HG03457 (cell line): ENCODE results near the gene IL4I1.
A peak's percentile ranks its signal among the peaks of the same experiment; 100 is the strongest.
"Not testable (repeated sequence)": the region's sequence is repeated elsewhere in the genome, so short reads cannot be mapped to it uniquely, and the experiment has no call there.

ENCODE experiments used
- ATAC-seq: cut with Tn5 transposase; IDR thresholded peaks from one replicate; pipeline ENCODE4 v1.9.1; 2021; ENCODE audit warnings: moderate number of reproducible peaks; ENCODE audit not compliant: unreplicated experiment

Gene IL4I1, protein sequence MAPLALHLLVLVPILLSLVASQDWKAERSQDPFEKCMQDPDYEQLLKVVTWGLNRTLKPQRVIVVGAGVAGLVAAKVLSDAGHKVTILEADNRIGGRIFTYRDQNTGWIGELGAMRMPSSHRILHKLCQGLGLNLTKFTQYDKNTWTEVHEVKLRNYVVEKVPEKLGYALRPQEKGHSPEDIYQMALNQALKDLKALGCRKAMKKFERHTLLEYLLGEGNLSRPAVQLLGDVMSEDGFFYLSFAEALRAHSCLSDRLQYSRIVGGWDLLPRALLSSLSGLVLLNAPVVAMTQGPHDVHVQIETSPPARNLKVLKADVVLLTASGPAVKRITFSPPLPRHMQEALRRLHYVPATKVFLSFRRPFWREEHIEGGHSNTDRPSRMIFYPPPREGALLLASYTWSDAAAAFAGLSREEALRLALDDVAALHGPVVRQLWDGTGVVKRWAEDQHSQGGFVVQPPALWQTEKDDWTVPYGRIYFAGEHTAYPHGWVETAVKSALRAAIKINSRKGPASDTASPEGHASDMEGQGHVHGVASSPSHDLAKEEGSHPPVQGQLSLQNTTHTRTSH

GRCh38 chr19:49896863-49897621, at the start of gene IL4I1:
Gene IL4I1, minus strand, starts transcription at chr19:49896887. Its CDS starts 727 bp downstream, at chr19:49896160.
- ATAC-seq, result peak; percentile 45

DNA sequence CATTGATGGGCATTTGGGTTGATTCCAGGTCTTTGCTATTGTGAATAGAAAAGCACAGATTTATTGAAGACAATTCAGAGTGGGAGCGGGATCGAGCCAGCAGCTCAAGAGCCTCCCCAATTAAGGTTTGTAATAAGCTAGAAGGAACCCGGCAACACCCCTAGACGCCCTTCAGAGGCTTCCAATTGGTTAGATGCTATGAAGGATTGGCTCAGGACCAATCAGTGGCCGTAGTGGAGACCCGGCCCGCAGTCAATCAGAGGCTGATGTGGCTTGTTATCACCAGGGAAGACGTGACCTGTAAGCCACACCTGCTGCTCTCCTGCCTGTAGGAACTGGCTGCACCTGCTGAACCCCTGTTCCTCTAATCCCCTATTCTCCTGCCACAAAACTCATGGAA, 49.7 kb upstream of the IL4I1 start:
- ATAC-seq, result no peak

- ATAC-seq, result not testable (repeated sequence)
These were observed 47.9 kb upstream of the IL4I1 start for GRCh38 chr19:49944567-49944966.

- no peak for ATAC-seq
These were observed 43.8 kb upstream of the IL4I1 start for GRCh38 chr19:49940482-49940791.

GRCh38 chr19:49939721-49940481, 43.2 kb upstream of the IL4I1 start:
- ATAC-seq, result no peak

DNA sequence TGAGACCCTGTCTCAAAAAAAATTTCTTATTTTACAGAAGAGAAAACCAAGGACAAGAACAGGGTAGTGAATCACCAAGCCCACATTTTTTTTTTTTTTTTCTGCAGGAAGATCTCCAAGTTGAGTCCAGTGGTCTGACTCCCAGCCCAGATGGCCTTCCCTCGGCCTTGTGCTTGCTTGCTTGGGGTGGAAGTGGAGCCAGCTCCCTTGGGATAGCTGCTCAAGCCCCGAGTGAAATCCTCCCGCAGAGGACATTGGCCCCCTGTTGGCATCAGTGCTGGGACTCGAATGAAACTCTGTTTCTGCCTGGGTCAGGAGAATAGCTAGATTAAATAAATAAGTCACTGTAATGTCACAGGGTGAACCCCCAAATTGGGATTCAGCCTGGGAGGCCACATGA, 42.0 kb upstream of the IL4I1 start:
- ATAC-seq, result no peak

- ATAC-seq, result no peak
These were observed 41.2 kb upstream of the IL4I1 start for GRCh38 chr19:49937750-49938381.

- no peak for ATAC-seq
These were observed 39.9 kb upstream of the IL4I1 start for GRCh38 chr19:49936549-49936948.

- ATAC-seq, result no peak
These were observed 37.0 kb upstream of the IL4I1 start for GRCh38 chr19:49933643-49934042.

DNA sequence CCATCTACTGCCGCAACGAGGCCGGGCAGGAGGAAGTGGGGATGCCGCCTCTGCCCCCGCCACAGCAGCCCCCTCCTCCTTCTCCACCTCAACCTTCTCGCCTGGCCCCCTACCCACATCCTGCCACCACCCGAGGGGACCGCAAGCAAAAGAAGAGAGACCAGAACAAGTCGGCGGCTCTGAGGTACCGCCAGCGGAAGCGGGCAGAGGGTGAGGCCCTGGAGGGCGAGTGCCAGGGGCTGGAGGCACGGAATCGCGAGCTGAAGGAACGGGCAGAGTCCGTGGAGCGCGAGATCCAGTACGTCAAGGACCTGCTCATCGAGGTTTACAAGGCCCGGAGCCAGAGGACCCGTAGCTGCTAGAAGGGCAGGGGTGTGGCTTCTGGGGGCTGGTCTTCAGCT, 36.0 kb upstream of the IL4I1 start:
- no peak for ATAC-seq

DNA sequence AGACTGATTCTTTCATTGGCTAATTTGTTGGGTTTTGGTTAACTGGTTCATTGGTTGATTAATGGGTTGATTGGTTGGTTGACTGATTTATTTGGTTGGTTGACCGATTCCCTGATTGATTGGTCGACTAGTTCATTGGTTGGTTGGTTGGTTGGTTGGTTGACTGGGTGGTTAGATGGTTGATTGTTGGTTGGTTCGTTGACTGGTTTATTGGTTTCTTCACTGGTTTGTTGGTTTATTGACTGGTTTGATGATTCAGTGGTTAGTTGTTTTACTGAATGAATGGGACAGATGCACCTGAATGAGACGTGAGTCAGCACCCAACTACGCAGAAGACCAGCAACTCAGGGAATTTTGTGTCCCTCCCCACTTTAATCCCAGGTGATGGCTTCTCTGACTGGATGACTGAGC, 35.4 kb upstream of the IL4I1 start:
- no peak for ATAC-seq

DNA sequence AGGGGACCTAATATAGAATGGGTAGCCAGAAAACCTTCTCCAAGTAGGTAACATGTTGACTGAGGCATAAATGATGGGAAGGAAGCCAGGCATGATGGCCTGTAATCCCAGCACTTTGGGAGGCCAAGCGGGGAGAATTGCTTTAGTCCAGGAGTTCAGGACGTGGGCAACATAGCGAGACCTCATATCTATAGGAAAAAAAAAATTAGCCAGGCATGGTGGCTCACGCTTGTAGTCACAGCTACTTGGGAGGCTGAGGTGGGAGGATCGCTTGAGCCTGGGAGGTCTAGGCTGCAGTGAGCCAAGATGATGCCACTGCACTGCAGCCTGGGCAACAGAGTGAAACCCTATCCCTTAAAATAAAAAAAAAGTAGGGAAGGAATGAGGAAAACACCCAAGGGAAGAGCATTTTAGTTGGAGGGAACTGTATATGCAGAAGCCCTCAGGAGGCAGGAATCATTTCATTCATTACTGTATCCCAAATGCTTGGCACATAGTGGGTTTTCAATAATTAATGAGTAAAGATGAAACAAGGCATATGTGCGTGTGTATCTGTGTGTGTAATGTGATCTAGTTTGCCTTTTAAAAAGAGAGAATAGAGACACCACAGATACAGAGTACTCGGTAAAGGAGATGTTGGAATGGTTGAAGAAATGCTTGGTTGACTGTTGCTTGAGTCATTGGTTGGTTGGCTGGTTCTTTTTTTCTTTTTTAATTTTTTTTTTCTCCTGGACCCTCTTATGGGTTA, 34.8 kb upstream of the IL4I1 start:
- no peak for ATAC-seq

GRCh38 chr19:49930483-49931011, 33.9 kb upstream of the IL4I1 start:
- no peak for ATAC-seq

GRCh38 chr19:49929611-49930482, 33.2 kb upstream of the IL4I1 start:
- peak; percentile 52 for ATAC-seq

GRCh38 chr19:49929121-49929610, 32.5 kb upstream of the IL4I1 start, which contains the start of the genes ATF5 and NUP62:
Gene ATF5, plus strand, starts transcription at chr19:49929205. Its CDS starts 1,646 bp downstream, at chr19:49930851.
Gene NUP62, minus strand, starts transcription at chr19:49929504. Its CDS starts 19,697 bp downstream, at chr19:49909807.
- peak; percentile 42 for ATAC-seq

DNA sequence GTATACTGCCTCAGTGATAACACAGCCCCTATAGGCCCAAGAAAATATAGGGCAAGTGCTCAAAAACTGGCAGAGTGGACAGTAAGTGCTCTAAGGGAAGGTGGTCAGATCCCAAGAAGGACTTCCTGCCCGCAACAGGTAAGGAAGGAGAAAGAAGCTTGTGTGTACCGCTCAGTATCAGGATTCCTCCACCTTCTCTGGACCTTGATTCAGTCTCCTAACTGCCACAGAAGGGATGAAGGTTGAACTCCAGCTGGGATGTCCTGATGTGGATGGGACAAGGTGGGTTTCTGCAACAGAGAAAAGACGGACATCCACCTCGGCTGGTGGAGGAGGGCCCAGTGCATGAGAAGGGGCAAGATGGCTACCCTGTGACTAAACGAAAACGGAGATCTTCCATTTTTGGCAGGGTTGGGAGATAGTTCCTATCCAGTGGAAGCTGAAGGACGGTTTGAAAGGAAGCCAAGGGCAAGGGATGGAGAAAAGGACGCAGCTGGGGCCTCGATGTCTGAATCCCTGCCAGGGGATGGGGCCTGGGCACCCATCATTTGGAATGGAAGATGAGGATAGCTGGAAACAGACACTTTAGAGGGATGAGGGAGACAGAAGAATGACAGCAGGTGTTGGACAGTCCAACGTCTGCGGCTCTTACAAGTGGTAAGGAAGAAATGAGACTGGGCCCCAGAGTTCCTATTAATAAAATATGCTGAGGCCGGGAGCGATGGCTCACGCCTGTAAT, 31.0 kb upstream of the IL4I1 start:
- no peak for ATAC-seq

- no peak for ATAC-seq
These were observed 29.8 kb upstream of the IL4I1 start for GRCh38 chr19:49926515-49926914.

- ATAC-seq, result no peak
These were observed 28.8 kb upstream of the IL4I1 start for GRCh38 chr19:49925486-49925885.
